GOT3 (cell line): Measurements from ENCODE around the gene PSMD13.
"Not testable (repeated sequence)": the region's sequence is repeated elsewhere in the genome, so short reads cannot be mapped to it uniquely, and the experiment has no call there.

Experiments used
- DNase-seq: peaks from one replicate; lab custom pipeline; 2025; ENCODE audit warnings: mixed read lengths; lab: John Stamatoyannopoulos, UW

Gene PSMD13

DNA sequence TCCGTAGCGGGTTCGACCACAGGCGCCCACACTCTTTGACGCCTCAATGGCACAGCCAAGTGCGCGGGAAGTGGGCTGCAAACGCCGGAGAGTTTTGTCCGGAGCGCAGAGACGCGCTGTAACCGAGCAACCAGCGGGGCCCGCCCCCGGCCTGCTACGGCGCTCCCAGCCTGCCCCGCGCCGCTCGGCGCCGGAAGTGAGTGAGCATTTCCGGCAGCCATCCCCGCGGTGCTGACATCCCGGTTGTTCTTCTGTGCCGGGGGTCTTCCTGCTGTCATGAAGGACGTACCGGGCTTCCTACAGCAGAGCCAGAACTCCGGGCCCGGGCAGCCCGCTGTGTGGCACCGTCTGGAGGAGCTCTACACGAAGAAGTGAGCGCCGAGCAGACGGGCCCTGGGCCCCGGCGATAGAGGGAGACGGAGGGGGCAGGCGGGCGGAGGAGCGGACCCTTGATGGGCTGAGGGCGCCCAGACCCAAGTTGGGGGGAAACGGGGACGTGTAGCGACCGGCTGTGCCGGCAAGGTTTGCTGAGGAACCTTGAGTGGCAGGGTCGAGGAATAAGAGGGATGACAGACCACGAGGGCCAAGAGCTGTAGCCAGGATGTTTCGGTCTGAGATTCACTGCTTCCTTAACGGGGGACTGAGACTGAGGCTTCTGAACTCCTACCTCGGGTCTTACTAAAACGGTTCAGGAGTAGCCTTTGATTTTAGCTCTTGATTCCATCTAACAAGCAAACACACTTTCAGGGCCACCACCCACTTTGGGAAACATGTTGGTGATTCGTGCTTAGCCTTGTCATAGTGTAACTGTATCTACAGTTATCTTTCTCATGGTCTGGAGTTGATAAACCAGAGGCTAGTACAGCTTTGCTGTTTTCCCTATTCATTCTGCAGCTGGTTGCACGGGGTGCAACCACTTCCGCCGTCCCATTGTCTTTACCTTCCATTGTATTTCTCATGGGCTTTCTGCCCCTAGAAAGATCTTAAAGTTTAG is at the start of gene PSMD13:
TSS of gene PSMD13 (plus strand) at position 203 of the 994 bp plus-strand sequence. CDS start at position 277, 74 bp downstream.
- DNase-seq: no peak

DNA sequence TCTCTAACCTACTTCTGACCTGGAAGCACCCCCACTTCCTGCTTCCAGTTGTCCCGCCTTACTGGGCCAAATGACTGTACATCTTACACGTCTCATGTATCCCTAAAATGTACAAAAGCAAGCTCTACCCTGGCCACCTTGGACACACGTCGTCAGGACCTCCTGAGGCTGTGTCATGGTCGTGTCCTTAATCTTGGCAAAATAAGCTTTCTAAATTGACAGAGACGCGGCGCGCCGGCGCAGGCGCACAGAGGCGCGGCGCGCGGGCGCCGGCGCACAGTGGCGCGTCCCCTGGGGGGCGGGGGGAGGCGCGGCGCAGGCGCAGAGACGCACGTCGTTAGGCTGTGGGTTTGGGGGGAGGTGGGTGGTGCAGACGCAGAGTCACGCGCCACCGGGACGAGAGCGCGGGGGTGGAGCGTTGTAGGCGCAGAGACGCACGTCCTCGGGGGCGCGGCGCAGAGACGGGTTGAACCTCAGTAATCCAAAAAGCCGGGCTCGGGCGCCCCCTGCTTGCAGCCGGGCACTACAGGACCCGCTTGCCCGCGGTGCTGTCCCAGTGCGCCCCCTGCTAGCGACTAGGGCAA is 47.5 kb upstream of the PSMD13 start:
- not testable (repeated sequence) for DNase-seq

DNA sequence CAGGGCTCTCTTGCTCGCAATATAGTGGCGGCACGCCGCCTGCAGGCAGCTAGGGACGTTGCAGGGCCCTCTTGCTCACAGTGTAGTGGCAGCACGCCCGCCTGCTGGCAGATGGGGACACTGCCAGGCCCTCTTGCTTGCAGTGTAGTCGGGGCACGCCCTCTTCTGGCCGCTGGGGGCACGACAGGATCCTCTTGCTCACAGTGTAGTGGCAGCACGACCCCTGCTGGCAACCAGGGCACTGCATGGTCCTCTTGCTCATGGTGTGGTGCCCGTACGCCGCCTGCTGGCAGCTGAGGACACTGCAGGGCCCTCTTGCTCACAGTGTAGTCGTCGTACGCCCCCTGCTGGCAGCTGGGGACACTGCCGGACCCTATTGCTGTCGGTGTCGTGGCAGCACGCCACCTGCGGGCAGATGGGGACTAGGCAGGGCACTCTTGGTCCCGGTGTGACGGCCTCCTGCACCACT is 46.9 kb upstream of the PSMD13 start:
- not testable (repeated sequence) for DNase-seq

GRCh38 chr11:190546-190945 is 46.2 kb upstream of the PSMD13 start:
- not testable (repeated sequence) for DNase-seq

GRCh38 chr11:191490-192478 is 45.0 kb upstream of the PSMD13 start:
- not testable (repeated sequence) for DNase-seq

GRCh38 chr11:192674-193128 is 44.1 kb upstream of the PSMD13 start, which contains the start of gene SCGB1C1:
Gene SCGB1C1 (plus strand): TSS chr11:193078. CDS start chr11:193100, 22 bp downstream.
- not testable (repeated sequence) for DNase-seq

GRCh38 chr11:193481-193880 is 43.3 kb upstream of the PSMD13 start:
- DNase-seq: not testable (repeated sequence)

DNA sequence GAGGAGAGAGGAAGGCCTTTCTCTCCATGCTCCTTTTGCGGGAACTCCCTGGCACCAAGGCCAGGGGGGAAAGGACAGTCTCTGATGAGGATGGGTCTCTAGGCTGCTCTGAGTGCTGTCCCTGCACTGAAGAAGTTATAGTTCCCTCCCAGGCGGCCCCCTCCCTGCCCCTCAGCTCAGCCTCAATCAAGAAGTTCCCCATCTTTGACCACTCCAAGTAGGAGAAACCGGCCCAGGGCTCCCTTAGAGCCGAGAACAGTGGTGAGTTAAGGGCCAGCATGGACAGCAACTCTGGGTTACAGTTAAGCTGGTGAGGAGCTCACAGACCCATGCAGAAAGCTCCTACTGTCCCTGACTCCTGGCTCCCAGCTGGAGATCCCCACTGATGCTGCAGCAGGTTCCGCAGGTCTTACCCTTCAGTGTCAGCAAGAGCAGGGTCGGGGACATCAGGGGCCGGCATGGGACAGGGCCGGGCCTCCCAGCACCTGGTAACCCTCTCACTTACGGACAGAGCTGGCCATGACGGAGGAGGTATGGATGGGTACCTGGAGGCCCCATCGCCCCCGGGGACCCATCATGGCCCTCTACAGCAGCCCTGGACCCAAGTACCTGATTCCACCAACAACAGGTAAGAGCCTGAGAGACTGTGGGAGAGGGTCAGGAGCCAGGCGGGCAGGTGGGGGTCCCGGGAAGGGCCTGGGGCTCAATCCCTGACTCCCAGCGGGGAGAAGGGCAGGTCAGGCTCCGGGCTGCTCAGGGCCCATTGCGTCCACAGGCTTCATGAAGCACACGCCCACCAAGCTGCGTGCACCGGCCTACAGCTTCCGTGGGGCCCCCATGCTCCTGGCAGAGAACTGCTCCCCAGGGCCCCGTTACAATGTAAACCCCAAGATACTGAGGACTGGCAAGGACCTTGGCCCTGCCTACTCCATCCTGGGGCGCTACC is 39.7 kb upstream of the PSMD13 start:
- DNase-seq: no peak

GRCh38 chr11:197741-198235 is 39.0 kb upstream of the PSMD13 start:
- DNase-seq: no peak

- no peak for DNase-seq
These were observed 38.5 kb upstream of the PSMD13 start for GRCh38 chr11:198236-198806.

GRCh38 chr11:199004-199581 is 37.7 kb upstream of the PSMD13 start:
- no peak for DNase-seq

- no peak for DNase-seq
These were observed 37.0 kb upstream of the PSMD13 start for GRCh38 chr11:199782-200181.

GRCh38 chr11:200224-201003 is 36.4 kb upstream of the PSMD13 start:
- no peak for DNase-seq

DNA sequence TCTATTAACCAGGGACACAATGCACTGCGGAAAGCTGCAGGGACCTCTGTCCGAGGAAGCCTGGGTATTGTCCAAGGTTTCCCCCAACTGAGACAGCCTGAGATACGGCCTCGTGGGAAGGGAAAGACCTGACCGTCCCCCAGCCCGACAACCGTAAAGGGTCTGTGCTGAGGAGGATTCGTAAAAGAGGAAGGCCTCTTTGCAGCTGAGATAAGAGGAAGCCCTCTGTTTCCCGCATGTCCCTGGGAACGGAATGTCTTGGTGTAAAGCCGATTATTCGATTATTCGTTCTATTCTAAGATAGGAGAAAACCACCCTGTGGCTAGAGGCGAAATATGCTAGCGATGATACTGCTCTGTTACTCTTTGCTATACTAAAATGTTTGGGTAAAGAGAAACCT is 34.8 kb upstream of the PSMD13 start:
- no peak for DNase-seq

DNA sequence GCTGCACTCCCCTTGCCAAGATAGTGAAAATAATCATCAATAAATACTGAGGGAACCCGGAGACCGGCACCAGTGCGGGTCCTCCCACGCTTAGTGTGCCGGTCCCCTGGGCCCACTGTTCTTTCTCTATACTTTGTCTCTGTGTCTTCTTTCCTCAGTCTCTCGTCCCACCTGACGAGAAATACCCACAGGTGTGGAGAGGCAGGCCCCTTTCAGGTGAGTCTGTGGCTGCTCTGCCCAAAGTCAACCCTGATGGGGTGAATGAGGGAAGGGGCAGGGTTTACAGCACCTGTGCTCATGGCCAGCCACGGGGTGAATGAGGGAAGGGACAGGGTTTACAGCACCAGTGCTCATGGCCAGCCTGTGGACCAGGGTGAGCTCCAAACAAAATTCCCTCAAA is 34.3 kb upstream of the PSMD13 start:
- no peak for DNase-seq

- DNase-seq: no peak
These were observed 33.5 kb upstream of the PSMD13 start for GRCh38 chr11:203056-203944.

GRCh38 chr11:203945-204586 is 32.7 kb upstream of the PSMD13 start:
- DNase-seq: no peak
